Heart left ventricle (tissue), 16 donors: Measurements from ENCODE around the gene TRIM46. TPM values are rescaled to one million over a fixed set of nuclear protein-coding genes. Genes with fewer than 3 reads are reported as not detected.
"Not testable (repeated sequence)": the region's sequence is repeated elsewhere in the genome, so short reads cannot be mapped to it uniquely, and the experiment has no call there.

Experiments
- ATAC-seq, 4 donors: fragments of 200-7000 bp; cut with Tn5 transposase; one replicate each; pipeline ENCODE4 v1.9.1; 2020 to 2022; ENCODE audit warnings: moderate library complexity in 4 of 4, mild to moderate bottlenecking in 3 of 4, moderate number of reproducible peaks in 1 of 4
- DNase-seq, 5 donors: peaks; one replicate each; pipeline ENCODE4 v3.0.0-alpha.2; 2020
- H3K27ac ChIP-seq, 12 donors: fragments of 200-600 bp; sonication (generic) in 4 of 12; one replicate each; pipeline versions ENCODE4 v1.5.0 to v1.8.0; 2016 to 2022; ENCODE audit warnings: mild to moderate bottlenecking in 2 of 12
- H3K27me3 ChIP-seq, 9 donors: fragments of 200-600 bp; sonication (generic) in 2 of 9; one replicate each; pipeline versions ENCODE4 v1.5.1 to v1.8.0; 2016 to 2022; ENCODE audit warnings: mild to moderate bottlenecking in 3 of 9
- H3K36me3 ChIP-seq, 9 donors: fragments of 200-600 bp; sonication (generic) in 2 of 9; one replicate each; pipeline versions ENCODE4 v1.5.0 to v1.8.0; 2018 to 2022; ENCODE audit warnings: mild to moderate bottlenecking in 2 of 9
- H3K4me1 ChIP-seq, 12 donors: fragments of 200-600 bp; sonication (generic) in 4 of 12; one replicate each; pipeline versions ENCODE4 v1.5.0 to v1.8.0; 2016 to 2022; ENCODE audit warnings: mild to moderate bottlenecking in 3 of 12
- H3K4me3 ChIP-seq, 12 donors: fragments of 200-600 bp; sonication (generic) in 4 of 12; one replicate each; pipeline versions ENCODE4 v1.5.0 to v1.8.0; 2017 to 2022; ENCODE audit warnings: mild to moderate bottlenecking in 9 of 12, moderate library complexity in 4 of 12
- H3K9me3 ChIP-seq, 12 donors: fragments of 200-600 bp; sonication (generic) in 4 of 12; one replicate each; pipeline versions ENCODE4 v1.5.0 to v1.8.0; 2016 to 2022; ENCODE audit warnings: mild to moderate bottlenecking in 1 of 12
- POLR2A ChIP-seq, 2 donors: fragments of 450-650 bp; IDR thresholded peaks; one replicate each; pipeline ENCODE4 v1.6.1; 2017; ENCODE audit warnings: antibody characterized with exemption in 2 of 2, mild to moderate bottlenecking in 2 of 2, moderate library complexity in 2 of 2
- WGBS, 4 donors: extraction: QIAGEN DNeasy Blood & Tissue Kit in 2 of 4; methylation state at CpG; one replicate each; pipeline versions ENCODE4 v1.1.5 to v1.1.7; 2013 to 2018; 5-methylcytosine and 5-hydroxymethylcytosine counted together
- intact Hi-C, 10 donors: fragments of 100-400 bp; cut with DNase I; formaldehyde crosslinking; loops; one replicate each; pipeline versions ENCODE4 v1.11.1 to v1.14.2; 2022
- polyA plus RNA-seq, 2 donors: library from polyadenylated mRNA; stranded (reverse); fragments of 200-250 nt; gene quantifications; one replicate each; pipeline ENCODE4 v1.2.3, GENCODE V29; 2013
- total RNA-seq, 9 donors: library from RNA; depleted of rRNA in 2 of 9; stranded (reverse); fragments of >200 nt in 2 of 9; fragmentation: NEBNext Ultra II Directional in 3 of 9; extraction: Animal tissue kit (Norgen Biotek cat#: 25700) in 3 of 9; gene quantifications; one replicate each; pipeline versions ENCODE4 v1.1.0 to v1.2.4, GENCODE V29; 2016 to 2023
- TF ChIP-seq, protein P1 (sequence below), 12 donors: fragments of 200-600 bp; sonication (generic) in 4 of 12; IDR thresholded peaks; one replicate each; pipeline versions ENCODE4 v1.5.0 to v1.8.0; 2018 to 2022; ENCODE audit warnings: antibody characterized with exemption in 12 of 12, mild to moderate bottlenecking in 5 of 12
- donor health status: ischemic (EF 13 %, LVEDD 7.1; RV severe dilation, severe dysfunction).
- donor health status: healthy with polysubstance abuse.
- donor health status: DM: no; HTN: yes; CAD: no.
- donor health status: DM: no; HTN: no; CAD: no.
- donor health status: ischemic (EF 25% LVEDD 6.9; RV normal size, moderate dysfunction).
- donor health status: ischemic (EF 25% LVEDD 5.7; RV mildly dilated, moderate dysfunction).
- donor health status: healthy.
- donor health status: DM: yes; HTN: yes; CAD: no.
- donor health status: ischemic (EF 35%, LVEDD 5.7; RV mildly dilated, moderate dysfunction).
- donor health status: nonischemic (EF 11% LVEDD 7.7; RV severe dilation, severe dysfunction).
- donor health status: DM: yes; HTN: yes; CAD: no.
- donor health status: PGD.
- donor health status: ischemic (EF 29% LVEDD 5.4; RV normal size, mild dysfunction).
- donor health status: nonischemic (EF 23%, LVEDD 6.1; RV moderate dilation, normal function).

The TRIM46 gene
- total and polyA plus RNA-seq, 11 donors, result 0.04 to 0.41 (median 0.12) TPM; not detected in 5

DNA sequence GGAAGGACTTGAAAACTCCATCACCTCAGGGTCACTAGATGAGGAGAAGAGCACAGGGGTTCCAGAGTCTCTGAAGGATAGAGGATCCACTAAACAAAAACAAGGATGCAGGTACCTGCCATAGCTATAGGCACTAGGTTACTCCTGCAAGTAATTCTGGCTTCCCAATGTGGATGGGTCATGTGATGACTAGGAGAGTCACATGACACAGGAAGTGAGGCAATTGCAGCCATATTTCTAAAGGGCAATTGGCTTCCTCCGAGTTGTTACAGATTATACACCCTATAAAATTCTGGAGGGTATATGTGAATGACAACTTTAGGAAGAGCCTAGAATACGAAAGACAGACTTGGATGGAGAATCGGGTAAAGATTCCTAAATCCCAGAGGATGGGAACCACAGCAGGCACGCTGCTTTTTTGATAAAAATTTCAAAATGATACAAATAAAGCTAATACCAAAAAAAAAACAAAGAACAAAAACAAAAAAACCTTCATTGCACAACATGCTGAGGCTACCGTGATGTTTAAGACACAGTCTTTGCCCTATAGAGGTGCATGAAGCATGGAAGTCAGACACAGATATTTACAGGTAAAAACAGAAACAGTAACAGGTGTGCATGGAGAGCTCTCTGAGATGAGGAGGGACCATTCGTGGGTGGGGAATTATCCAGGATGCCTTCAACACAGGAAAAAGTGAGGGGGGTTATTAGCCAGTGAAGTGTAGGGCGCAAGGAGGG, 45.4 kb downstream of the TRIM46 start:
- TF ChIP-seq, protein P1, sequence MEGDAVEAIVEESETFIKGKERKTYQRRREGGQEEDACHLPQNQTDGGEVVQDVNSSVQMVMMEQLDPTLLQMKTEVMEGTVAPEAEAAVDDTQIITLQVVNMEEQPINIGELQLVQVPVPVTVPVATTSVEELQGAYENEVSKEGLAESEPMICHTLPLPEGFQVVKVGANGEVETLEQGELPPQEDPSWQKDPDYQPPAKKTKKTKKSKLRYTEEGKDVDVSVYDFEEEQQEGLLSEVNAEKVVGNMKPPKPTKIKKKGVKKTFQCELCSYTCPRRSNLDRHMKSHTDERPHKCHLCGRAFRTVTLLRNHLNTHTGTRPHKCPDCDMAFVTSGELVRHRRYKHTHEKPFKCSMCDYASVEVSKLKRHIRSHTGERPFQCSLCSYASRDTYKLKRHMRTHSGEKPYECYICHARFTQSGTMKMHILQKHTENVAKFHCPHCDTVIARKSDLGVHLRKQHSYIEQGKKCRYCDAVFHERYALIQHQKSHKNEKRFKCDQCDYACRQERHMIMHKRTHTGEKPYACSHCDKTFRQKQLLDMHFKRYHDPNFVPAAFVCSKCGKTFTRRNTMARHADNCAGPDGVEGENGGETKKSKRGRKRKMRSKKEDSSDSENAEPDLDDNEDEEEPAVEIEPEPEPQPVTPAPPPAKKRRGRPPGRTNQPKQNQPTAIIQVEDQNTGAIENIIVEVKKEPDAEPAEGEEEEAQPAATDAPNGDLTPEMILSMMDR (IDR thresholded peaks at IDR 0.05), result no peak
- TF ChIP-seq POLR2A (IDR thresholded peaks at IDR 0.05), result no peak
- intact Hi-C loops, result no loop called here
- DNase-seq (no peak), ATAC-seq (peak; percentile 27 to 68 (median 52))
- no peaks in the 10 kb centered on the region for H3K9me3 ChIP-seq
- peaks cover 0 to 49% (median 4%) of the 10 kb centered on the region in 12 donors for H3K4me1 ChIP-seq
- peak overlapping the region in 1 of 12 donors; percentile 65 for H3K27ac ChIP-seq
- WGBS, 4 donors, result 37 to 50% (median 39%) methylated on average over 7 of the region's 7 CpGs
- no peaks in the 10 kb centered on the region for H3K27me3 ChIP-seq
- peaks cover 0 to 9% (median 0%) of the 10 kb centered on the region in 9 donors for H3K36me3 ChIP-seq
- peak overlapping the region in 9 of 12 donors; percentile 4 to 37 (median 18) for H3K4me3 ChIP-seq

GRCh38 chr1:155219592-155220031, 46.0 kb downstream of the TRIM46 start:
- no peaks in the 10 kb centered on the region for H3K9me3 ChIP-seq
- H3K4me1 ChIP-seq, result peaks cover 0 to 55% (median 4%) of the 10 kb centered on the region in 12 donors
- H3K27ac ChIP-seq, result peak overlapping the region in 1 of 12 donors; percentile 65
- peak overlapping the region in 2 of 12 donors; percentile 10 to 37 for H3K4me3 ChIP-seq
- peak in 3 of 4 donors; percentile 18 to 32 (median 25) for ATAC-seq
- peaks cover 0 to 9% (median 0%) of the 10 kb centered on the region in 9 donors for H3K36me3 ChIP-seq
- TF ChIP-seq, protein P1 (IDR thresholded peaks at IDR 0.05), result no peak
- TF ChIP-seq POLR2A (IDR thresholded peaks at IDR 0.05), result no peak
- intact Hi-C loops, result loop anchor here in 2 of 10 donors (10.0 kb wide), 1 partner anchor 45 kb away; the partner anchor contains the start of genes KRTCAP2 (in 2 of the 2) and TRIM46 (in 2 of the 2)
- peak in 1 of 5 donors; percentile 28 for DNase-seq
- WGBS, 4 donors, result 0 to 33% (median 22%) methylated on average over 1 of the region's 1 CpG
- H3K27me3 ChIP-seq, result no peaks in the 10 kb centered on the region

GRCh38 chr1:155220211-155220965, 46.7 kb downstream of the TRIM46 start:
- not testable (repeated sequence) for ATAC-seq, H3K9me3 ChIP-seq, H3K36me3 ChIP-seq, H3K4me3 ChIP-seq, H3K27me3 ChIP-seq
- Histone ChIP-seq H3K27ac (peak overlapping the region in 1 of 12 donors; percentile 65), H3K4me1 (peaks cover 0 to 63% (median 4%) of the 10 kb centered on the region in 12 donors)
- intact Hi-C loops, result loop anchor here in 2 of 10 donors (10.0 kb wide), 1 partner anchor 46 kb away; the partner anchor contains the start of genes KRTCAP2 (in 2 of the 2) and TRIM46 (in 2 of the 2)
- peak in 1 of 5 donors; percentile 2 for DNase-seq
- 85 to 91% (median 88%) methylated on average over 10 of the region's 10 CpGs for WGBS, 4 donors

- WGBS, 4 donors, result 80 to 89% (median 86%) methylated on average over 7 of the region's 7 CpGs
- Histone ChIP-seq H3K4me1 (peaks cover 0 to 85% (median 18%) of the 10 kb centered on the region in 12 donors), H3K27me3 (no peaks in the 10 kb centered on the region), H3K36me3 (no peaks in the 10 kb centered on the region), H3K27ac (peak overlapping the region in 1 of 12 donors; percentile 1), H3K9me3 (no peaks in the 10 kb centered on the region), H3K4me3 (no peak overlapping the region)
- intact Hi-C loops, result loop anchor here in 2 of 10 donors (10.0 kb wide), 1 partner anchor 48 kb away; the partner anchor contains the start of genes KRTCAP2 (in 2 of the 2) and TRIM46 (in 2 of the 2)
- DNase-seq, result no peak
- no peak for ATAC-seq
- TF ChIP-seq, protein P1 (IDR thresholded peaks at IDR 0.05), result no peak
- no peak for TF ChIP-seq POLR2A (IDR thresholded peaks at IDR 0.05)
Measured at GRCh38 chr1:155223047-155223446, 49.4 kb downstream of the TRIM46 start.

GRCh38 chr1:155225404-155225759, 51.7 kb downstream of the TRIM46 start:
- intact Hi-C loops, result loop anchor here in 7 of 10 donors (2.0 to 10.0 kb wide), 3 partner anchors 48 to 51 kb away; partner anchors contain the start of genes KRTCAP2 (in 2 of the 7) and TRIM46 (in 2 of the 7)
- H3K27ac ChIP-seq, result peak overlapping the region in 2 of 12 donors; percentile 89 to 92

More at GRCh38 chr1:155225404-155225759, 51.7 kb downstream of the TRIM46 start:
- peaks cover 0 to 71% (median 16%) of the 10 kb centered on the region in 12 donors for H3K4me1 ChIP-seq
- H3K36me3 ChIP-seq, ATAC-seq, H3K9me3 ChIP-seq, DNase-seq, H3K27me3 ChIP-seq, H3K4me3 ChIP-seq: not testable (repeated sequence)
- WGBS, 4 donors, result 97 to 99% (median 98%) methylated on average over 8 of the region's 8 CpGs
